ENCODE measurements around the gene DENND1B. TPM values are rescaled to one million over a fixed set of nuclear protein-coding genes. Genes with fewer than 3 reads are reported as not detected.

DENND1B gene
- total and polyA plus RNA-seq, 4 donors: 1.7 to 13.7 (median 7.9) TPM

GRCh38 chr1:197813741-197814140, 38.5 kb upstream of the DENND1B start:
- Histone ChIP-seq H3K27ac (ENCODE audit: low read depth in 1 of 2, low read length in 2 of 2) (no peak overlapping the region), H3K4me1 (ENCODE audit: control insufficient read depth in 4 of 4, insufficient read depth in 4 of 4, low read length in 3 of 4) (peaks cover 0 to 5% (median 0%) of the 10 kb centered on the region in 4 donors), H3K27me3 (ENCODE audit: control insufficient read depth in 4 of 4, insufficient read depth in 4 of 4, low read length in 3 of 4) (no peaks in the 10 kb centered on the region), H3K4me3 (ENCODE audit: low read depth in 1 of 3, low read length in 3 of 3) (no peak overlapping the region), H3K9ac (ENCODE audit: low read depth in 1 of 2, low read length in 2 of 2) (no peak overlapping the region), H3K36me3 (ENCODE audit: control insufficient read depth in 4 of 4, insufficient read depth in 3 of 4, low read depth in 1 of 4, low read length in 3 of 4) (no peaks in the 10 kb centered on the region), H3K9me3 (ENCODE audit: control insufficient read depth in 4 of 4, low read length in 3 of 4) (no peaks in the 10 kb centered on the region)
- TF ChIP-seq FOXA1 (IDR thresholded peaks at IDR 0.05) (no peak), FOXA2 (IDR thresholded peaks at IDR 0.05) (no peak), ZBTB33 (IDR thresholded peaks at IDR 0.05) (no peak), REST (IDR thresholded peaks at IDR 0.05) (no peak), ATF3 (IDR thresholded peaks at IDR 0.05) (no peak), MAX (IDR thresholded peaks at IDR 0.05) (no peak), YY1 (IDR thresholded peaks at IDR 0.05) (no peak), EGR1 (IDR thresholded peaks at IDR 0.05; ENCODE audit: low read depth in 2 of 2) (no peak), RXRA (IDR thresholded peaks at IDR 0.05) (no peak), CTCF (IDR thresholded peaks at IDR 0.05; ENCODE audit: low read depth, low read length, missing input control) (no peak)
- 78% methylated on average over 5 of the region's 5 CpGs for WGBS
- DNase-seq (ENCODE audit: low spot score): no peak

GRCh38 chr1:197811769-197812168, 36.5 kb upstream of the DENND1B start:
- Histone ChIP-seq H3K27me3 (ENCODE audit: control insufficient read depth in 4 of 4, insufficient read depth in 4 of 4, low read length in 3 of 4) (no peaks in the 10 kb centered on the region), H3K4me3 (ENCODE audit: low read depth in 1 of 3, low read length in 3 of 3) (no peak overlapping the region), H3K27ac (ENCODE audit: low read depth in 1 of 2, low read length in 2 of 2) (no peak overlapping the region), H3K9me3 (ENCODE audit: control insufficient read depth in 4 of 4, low read length in 3 of 4) (no peaks in the 10 kb centered on the region), H3K36me3 (ENCODE audit: control insufficient read depth in 4 of 4, insufficient read depth in 3 of 4, low read depth in 1 of 4, low read length in 3 of 4) (no peaks in the 10 kb centered on the region), H3K4me1 (ENCODE audit: control insufficient read depth in 4 of 4, insufficient read depth in 4 of 4, low read length in 3 of 4) (peaks cover 0 to 5% (median 0%) of the 10 kb centered on the region in 4 donors), H3K9ac (ENCODE audit: low read depth in 1 of 2, low read length in 2 of 2) (no peak overlapping the region)
- TF ChIP-seq CTCF (IDR thresholded peaks at IDR 0.05; ENCODE audit: low read depth, low read length, missing input control): no peak
- WGBS: 89% methylated on average over 1 of the region's 1 CpG
- no peak for DNase-seq (ENCODE audit: low spot score)

Measured in liver (tissue), 9 donors.